Kidney capillary endothelial cell (primary cell): Measurements from ENCODE around the gene CHRNB2.
A peak's percentile ranks its signal among the peaks of the same experiment; 100 is the strongest.

Experiments
- DNase-seq: peaks from one replicate; pipeline ENCODE4 v3.0.0-alpha.2; 2018; ENCODE audit warnings: low spot score

The CHRNB2 gene

DNA sequence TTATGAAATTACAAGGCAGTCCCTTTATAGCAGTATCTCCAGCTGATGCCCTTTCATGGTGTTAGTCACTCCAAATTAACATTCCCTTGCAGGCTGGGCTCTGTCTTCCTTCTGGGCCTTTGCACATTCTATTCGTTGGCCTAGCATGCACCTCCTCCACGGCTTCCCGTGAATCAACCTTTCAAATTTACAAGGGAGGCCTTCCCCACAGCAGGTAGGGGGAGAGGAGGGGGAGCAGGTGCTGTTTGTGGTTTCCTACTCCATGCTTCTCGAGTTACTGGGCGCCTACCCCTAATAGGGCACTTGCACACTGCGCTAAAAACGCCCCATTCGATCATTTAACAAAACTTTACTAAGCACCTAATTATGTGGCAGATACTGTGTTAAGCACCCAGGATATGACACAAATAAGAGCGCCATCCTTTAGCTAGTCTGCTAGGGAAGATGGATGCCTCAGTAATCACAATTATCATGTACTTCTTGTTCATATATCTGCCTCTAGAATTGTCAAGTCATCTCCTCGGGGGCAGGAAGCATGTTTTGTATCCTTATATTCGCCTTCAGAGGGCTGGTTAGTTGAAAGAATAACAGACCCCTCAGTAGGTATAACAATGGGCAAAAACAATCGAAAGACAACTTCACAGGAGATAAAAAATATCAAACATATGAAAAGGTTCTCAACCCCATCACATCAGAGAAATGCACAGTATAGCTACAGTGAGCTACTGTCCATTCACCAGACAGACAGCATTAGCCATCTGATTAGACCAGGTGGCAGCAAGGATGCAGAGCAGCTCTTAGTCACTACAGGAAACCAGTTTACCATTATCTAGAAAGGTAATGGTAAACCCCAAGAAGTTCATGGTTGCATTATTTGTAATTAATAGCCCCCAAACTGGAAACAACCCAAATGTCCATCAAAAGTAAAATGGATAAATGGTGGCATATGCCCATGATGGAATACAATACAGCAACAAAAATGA is 42.1 kb downstream of the CHRNB2 start:
- DNase-seq, result no peak

DNA sequence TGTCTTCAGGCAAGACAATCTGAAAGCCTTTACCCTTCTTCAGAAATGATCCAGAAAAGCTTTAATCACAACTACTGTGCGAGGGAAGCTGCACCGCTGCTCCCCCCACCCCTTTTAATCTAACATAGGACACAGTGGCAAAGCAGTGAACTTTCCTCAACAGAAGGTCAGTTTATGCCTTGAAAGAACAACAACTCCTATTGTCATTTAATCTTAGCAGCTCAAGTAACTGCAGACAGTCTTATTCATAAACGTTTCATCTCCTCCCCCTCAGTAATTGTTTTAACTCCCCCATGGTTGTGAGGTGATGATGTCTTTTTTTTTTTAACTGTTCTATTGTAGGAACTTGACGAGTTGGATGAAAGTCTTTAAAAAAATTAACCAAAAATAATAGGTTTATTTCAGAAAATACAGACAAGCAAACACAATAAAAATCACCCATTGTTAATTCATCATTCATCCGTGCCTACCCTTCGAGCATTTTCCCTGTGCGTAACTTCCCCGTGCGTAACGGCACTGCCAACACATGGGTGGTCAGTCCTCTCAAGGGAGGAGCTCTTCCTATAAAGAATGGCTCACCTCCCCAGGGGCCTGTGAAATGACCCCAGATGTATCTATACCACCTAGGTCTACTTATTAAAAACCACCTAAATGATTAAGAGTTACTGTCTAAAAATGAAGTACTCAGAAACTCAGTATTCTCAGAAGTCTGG is 43.7 kb downstream of the CHRNB2 start:
- DNase-seq, result no peak

DNA sequence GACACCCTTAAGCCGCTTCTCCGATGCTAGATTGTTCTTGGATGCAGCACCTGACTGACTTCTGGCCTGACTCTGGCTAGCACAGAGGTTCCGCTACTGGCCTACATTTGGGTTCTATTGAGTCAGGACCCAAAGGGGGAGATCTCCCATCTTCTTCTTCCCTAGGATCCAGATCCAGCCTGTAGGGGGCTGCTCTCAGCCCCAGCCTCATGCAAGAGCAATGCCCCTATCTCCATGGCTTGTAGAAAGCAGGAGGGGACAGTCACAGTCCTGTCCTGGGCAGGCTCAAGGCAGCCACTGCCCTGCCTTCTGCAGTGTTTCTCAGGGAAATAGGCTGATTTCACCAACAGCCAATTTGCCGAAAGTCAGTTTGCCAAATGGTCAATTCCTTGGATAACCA is 46.7 kb downstream of the CHRNB2 start:
- no peak for DNase-seq

DNA sequence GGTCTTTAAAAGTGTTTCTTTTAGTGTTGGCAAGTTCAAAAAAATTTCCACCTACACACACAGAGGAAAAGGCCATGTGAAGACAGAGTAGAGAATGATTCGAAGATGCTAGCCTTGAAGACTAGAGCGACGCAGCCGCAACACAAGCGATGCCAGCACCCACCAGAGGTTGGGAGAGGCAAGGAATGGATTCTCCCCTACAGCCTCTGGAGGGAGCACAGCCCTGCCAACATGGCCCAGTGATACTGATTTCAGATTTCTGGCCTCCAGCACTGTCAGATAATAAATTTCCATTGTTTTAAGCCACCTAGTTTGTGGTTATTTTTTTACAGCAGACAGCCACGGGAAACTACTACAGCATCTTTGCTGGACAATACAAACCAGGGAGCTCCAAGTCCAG is 47.3 kb downstream of the CHRNB2 start:
- no peak for DNase-seq

DNA sequence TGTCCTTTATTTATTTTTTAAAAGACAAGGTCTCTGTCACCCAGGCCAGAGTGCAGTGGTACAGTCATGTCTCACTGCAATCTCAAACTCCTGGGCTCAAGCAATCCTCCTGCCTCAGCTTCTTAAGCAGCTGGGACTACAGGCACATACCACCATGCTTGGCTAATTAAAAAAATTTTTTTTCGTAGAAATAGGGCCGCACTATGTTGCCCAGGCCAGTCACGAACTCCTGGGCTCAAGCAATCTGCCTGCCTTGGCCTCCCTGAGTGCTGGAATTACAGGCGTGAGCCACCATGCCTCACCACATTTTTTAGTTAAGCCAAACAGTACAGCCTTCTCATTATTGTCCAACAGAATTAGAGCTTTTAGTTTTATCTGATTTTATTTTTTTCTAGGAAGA is 47.8 kb downstream of the CHRNB2 start:
- no peak for DNase-seq

DNA sequence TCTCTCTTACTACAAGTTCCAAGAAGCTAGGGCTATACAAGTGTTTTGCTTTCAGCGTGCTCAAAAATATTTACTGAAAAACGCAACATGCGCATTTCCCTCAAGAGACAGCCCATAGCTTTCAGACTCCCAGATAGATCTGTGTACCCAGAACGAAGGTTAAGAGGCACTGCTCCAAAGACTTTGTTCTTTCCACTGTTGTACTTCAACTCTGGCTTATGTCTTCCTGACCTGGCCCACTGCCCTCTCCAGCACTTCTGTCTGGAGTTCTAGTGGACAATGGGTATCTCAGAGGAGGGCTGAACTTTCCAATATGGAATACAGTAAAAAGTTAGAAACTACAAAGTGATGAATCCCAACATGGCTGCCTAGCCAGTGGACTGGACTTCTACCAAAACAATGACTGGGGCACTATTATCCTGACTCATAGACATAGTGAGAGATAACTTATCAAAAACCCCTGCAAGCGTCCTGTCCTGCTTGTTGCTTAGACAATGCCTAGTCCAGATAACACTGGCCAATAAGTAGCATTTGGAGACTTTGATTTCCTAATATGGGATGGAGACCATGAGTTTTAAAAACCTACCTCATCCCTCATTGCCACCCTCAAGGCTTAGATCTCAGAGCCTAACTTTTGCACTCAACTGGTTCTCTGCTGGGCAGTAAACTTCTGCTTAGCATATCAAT is 49.2 kb downstream of the CHRNB2 start:
- DNase-seq, result no peak

- no peak for DNase-seq
Measured at GRCh38 chr1:154619181-154619948, 51.8 kb downstream of the CHRNB2 start.

- DNase-seq, result no peak
Measured at GRCh38 chr1:154620751-154621150, 53.2 kb downstream of the CHRNB2 start.

- DNase-seq, result no peak
Measured at GRCh38 chr1:154621875-154622274, 54.3 kb downstream of the CHRNB2 start.

DNA sequence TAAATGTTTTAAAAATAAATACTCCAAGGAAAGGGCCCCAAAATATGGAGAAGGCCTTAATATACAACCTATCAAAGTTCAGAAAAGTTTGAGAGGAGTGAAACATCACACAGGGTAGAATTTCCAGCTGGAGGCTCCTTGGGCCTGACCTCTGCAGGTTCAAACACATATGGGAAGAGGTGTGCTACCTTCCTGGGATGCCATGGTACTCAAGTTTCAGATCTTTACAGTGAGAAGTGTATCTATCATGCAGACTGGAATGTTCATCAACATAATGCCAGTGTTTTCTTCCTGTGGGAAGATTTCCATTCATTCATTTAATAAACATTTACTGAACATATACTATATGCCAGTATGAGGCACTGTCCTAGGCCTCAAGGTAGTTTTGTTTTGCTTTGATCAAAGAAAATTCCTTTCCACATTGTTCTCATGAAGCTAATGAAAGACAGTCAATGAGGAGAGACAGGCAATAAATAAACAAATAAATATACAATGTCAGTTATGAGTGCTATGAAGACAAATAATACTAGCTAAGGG is 55.0 kb downstream of the CHRNB2 start:
- no peak for DNase-seq

- no peak for DNase-seq
Measured at GRCh38 chr1:154623358-154623757, 55.8 kb downstream of the CHRNB2 start.

- no peak for DNase-seq
Measured at GRCh38 chr1:154624746-154625643, 57.4 kb downstream of the CHRNB2 start.

GRCh38 chr1:154626456-154627256 is 59.1 kb downstream of the CHRNB2 start:
- DNase-seq, result no peak

DNA sequence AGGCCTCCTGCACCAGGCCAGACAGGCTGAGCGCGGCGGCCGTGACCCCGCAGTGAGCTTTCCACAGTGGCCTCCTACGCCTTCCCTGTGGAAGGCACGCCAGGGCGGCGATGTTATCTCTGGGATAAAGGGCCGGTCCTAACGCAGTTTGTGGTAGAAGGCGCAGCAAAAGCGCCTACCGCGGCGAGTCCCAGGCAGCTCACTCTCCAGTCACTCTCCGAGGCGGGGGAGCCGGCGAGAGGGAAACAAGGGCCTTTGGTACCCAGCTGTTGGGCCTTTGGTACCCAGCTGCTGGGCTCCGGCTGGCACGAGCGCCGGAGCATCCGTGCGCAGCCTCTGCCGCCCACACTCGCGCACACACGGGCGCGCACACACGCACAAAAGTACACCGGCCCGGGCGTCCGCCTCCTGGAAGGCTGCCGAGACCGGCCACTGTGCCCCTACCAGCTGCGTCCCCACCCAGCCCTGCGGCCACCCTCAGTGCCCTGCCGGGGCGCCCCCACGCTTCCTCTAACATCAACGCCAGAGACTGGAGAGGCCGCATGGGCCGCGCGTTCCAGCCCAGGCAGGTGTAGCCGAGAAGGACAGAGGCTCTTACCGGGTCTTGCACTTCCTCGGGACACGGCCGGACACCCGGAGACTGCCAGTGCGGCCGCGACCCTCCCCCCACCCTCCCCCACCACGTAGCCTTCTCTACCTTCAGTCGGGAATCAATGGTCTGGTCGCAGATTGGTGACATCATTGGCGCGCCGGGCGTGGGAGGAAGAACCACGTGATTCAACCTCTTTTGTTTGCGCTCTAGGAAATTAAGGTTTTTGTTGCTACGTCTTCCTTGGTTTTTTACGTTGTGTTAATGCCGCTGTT is 59.9 kb downstream of the CHRNB2 start:
- DNase-seq, result peak; percentile 76

GRCh38 chr1:154628121-154628405 is 60.5 kb downstream of the CHRNB2 start:
- DNase-seq, result no peak

DNA sequence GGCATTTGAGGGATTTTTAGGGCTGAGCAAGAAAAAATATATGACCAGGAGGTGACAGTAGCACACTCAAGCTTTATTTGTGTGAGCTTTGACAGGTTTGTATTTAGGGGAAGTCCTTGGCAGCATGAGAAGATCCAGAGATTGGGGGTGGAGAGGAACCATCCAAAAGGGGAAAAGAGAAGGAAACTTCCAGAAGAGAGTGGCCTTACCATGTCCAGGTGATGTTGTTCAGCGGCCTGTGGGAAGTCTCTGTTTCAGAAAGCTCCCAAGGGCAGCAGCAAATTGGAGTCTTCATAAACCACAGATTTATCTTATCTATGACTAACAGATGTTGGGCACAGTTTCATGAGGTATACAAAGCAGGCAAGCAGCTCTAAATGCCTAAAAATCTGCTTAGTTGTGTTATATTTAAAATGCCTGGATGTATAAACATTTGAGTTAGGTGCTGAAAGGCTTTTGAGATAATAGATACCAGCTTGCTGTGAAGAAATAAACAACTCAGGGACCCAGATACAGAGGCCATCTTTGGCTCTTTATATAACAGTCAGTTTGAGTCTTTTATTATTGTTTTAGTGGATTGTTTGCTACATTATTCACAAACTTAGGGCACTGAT is 61.6 kb downstream of the CHRNB2 start:
- no peak for DNase-seq
